HUES64 (cell line): ENCODE measurements around the gene PRKCB. TPM values are rescaled to one million over a fixed set of nuclear protein-coding genes. Genes with fewer than 3 reads are reported as not detected.

ENCODE experiments used
- H3K27ac ChIP-seq: 2 replicates; pipeline ENCODE4 v1.7.0; 2013; ENCODE audit warnings: low read depth, low read length, inconsistent platforms
- H3K27me3 ChIP-seq: 2 replicates; pipeline ENCODE4 v1.6.1; 2013; ENCODE audit warnings: mild to moderate bottlenecking, low read length; ENCODE audit not compliant: insufficient read depth
- H3K36me3 ChIP-seq: 2 replicates; pipeline ENCODE4 v1.6.1; 2013; ENCODE audit warnings: mild to moderate bottlenecking, low read length; ENCODE audit not compliant: insufficient read depth
- H3K4me1 ChIP-seq: 2 replicates; pipeline ENCODE4 v1.6.1; 2013; ENCODE audit warnings: mild to moderate bottlenecking, low read length, moderate library complexity; ENCODE audit not compliant: insufficient read depth
- H3K4me3 ChIP-seq: 2 replicates; pipeline ENCODE4 v1.5.1; 2013; ENCODE audit warnings: mild to moderate bottlenecking, low read length, moderate library complexity
- H3K9ac ChIP-seq: 2 replicates; pipeline ENCODE4 v1.6.1; 2013; ENCODE audit warnings: mild to moderate bottlenecking, low read depth, low read length
- H3K9me3 ChIP-seq: 2 replicates; pipeline ENCODE4 v1.6.1; 2013; ENCODE audit warnings: low read depth, low read length; ENCODE audit not compliant: insufficient read depth
- WGBS: fragments of 150-250, 120-280 bp; methylation state at CpG from one replicate; pipeline ENCODE4 v1.1.7; 2013; ENCODE audit warnings: missing lambda C conversion rate; 5-methylcytosine and 5-hydroxymethylcytosine counted together
- polyA plus RNA-seq, 2 experiments: library from polyadenylated mRNA; stranded (reverse); fragments of 50-300 nt; gene quantifications; one replicate each; pipeline ENCODE4 v1.2.3, GENCODE V29; 2013

The PRKCB gene
- 5.1 TPM for polyA plus RNA-seq (2013, experiment 1 of 2)
- 6.2 TPM for polyA plus RNA-seq (2013, experiment 2 of 2)

- Histone ChIP-seq H3K36me3 (no peaks in the 10 kb centered on the region), H3K9me3 (no peaks in the 10 kb centered on the region), H3K27me3 (peaks cover 63% of the 10 kb centered on the region), H3K4me3 (peak within 1 kb of the TSS; percentile 68), H3K4me1 (peaks cover 8% of the 10 kb centered on the region; the same call in 1 of the 2 replicates), H3K9ac (no peak within 1 kb of the TSS), H3K27ac (no peak within 1 kb of the TSS)
- under 1% methylated on average over 54 of the region's 63 CpGs for WGBS
These were observed at the start of gene PRKCB for GRCh38 chr16:23835390-23836077. TSS of gene PRKCB (plus strand) at chr16:23835983.

- H3K9ac ChIP-seq, result peak overlapping the region; percentile 30; the same call in 1 of the 2 replicates
- 0 out of 2 replicates have a peak, but pooled peaks cover 4% of the 10 kb centered on the region for H3K9me3 ChIP-seq
- peak overlapping the region; percentile 79 for H3K27ac ChIP-seq
- H3K4me1 ChIP-seq, result peaks cover 15% of the 10 kb centered on the region
- no peaks in the 10 kb centered on the region for H3K36me3 ChIP-seq
- 10% methylated on average over 6 of the region's 6 CpGs for WGBS
- H3K4me3 ChIP-seq, result no peak overlapping the region
- H3K27me3 ChIP-seq, result peaks cover 13% of the 10 kb centered on the region; the same call in 1 of the 2 replicates
These were observed 48.7 kb upstream of the PRKCB start for GRCh38 chr16:23786964-23787561.

GRCh38 chr16:23788685-23789084, 47.1 kb upstream of the PRKCB start:
- Histone ChIP-seq H3K4me1 (peaks cover 15% of the 10 kb centered on the region), H3K36me3 (no peaks in the 10 kb centered on the region), H3K27me3 (peaks cover 13% of the 10 kb centered on the region; the same call in 1 of the 2 replicates), H3K4me3 (no peak overlapping the region), H3K27ac (no peak overlapping the region), H3K9ac (no peak overlapping the region), H3K9me3 (0 out of 2 replicates have a peak, but pooled peaks cover 4% of the 10 kb centered on the region)
- WGBS, result 87% methylated on average over 3 of the region's 3 CpGs

GRCh38 chr16:23795378-23795777, 40.4 kb upstream of the PRKCB start:
- H3K36me3 ChIP-seq, result no peaks in the 10 kb centered on the region
- no peaks in the 10 kb centered on the region for H3K27me3 ChIP-seq
- H3K9me3 ChIP-seq, result no peaks in the 10 kb centered on the region
- H3K4me1 ChIP-seq, result no peaks in the 10 kb centered on the region; the same call in 1 of the 2 replicates
- 90% methylated on average over 6 of the region's 6 CpGs for WGBS
- no peak overlapping the region for H3K9ac ChIP-seq
- no peak overlapping the region for H3K27ac ChIP-seq
- no peak overlapping the region for H3K4me3 ChIP-seq

GRCh38 chr16:23796941-23797340, 38.8 kb upstream of the PRKCB start:
- Histone ChIP-seq H3K9ac (no peak overlapping the region), H3K4me3 (no peak overlapping the region), H3K4me1 (no peaks in the 10 kb centered on the region; the same call in 1 of the 2 replicates), H3K36me3 (no peaks in the 10 kb centered on the region), H3K9me3 (no peaks in the 10 kb centered on the region), H3K27ac (no peak overlapping the region), H3K27me3 (no peaks in the 10 kb centered on the region)
- 85% methylated on average over 2 of the region's 2 CpGs for WGBS

- no peak overlapping the region for H3K27ac ChIP-seq
- no peaks in the 10 kb centered on the region for H3K27me3 ChIP-seq
- no peaks in the 10 kb centered on the region for H3K36me3 ChIP-seq
- 35% methylated on average over 4 of the region's 5 CpGs for WGBS
- H3K4me3 ChIP-seq, result no peak overlapping the region
- no peaks in the 10 kb centered on the region for H3K9me3 ChIP-seq
- H3K4me1 ChIP-seq, result no peaks in the 10 kb centered on the region; the same call in 1 of the 2 replicates
- no peak overlapping the region for H3K9ac ChIP-seq
These were observed 34.4 kb upstream of the PRKCB start for GRCh38 chr16:23801378-23801777.

GRCh38 chr16:23802776-23803175, 33.0 kb upstream of the PRKCB start:
- WGBS, result 86% methylated on average over 2 of the region's 2 CpGs
- Histone ChIP-seq H3K9me3 (no peaks in the 10 kb centered on the region), H3K9ac (no peak overlapping the region), H3K4me3 (no peak overlapping the region), H3K4me1 (no peaks in the 10 kb centered on the region), H3K27me3 (no peaks in the 10 kb centered on the region), H3K36me3 (no peaks in the 10 kb centered on the region), H3K27ac (no peak overlapping the region)

GRCh38 chr16:23803591-23804123, 32.1 kb upstream of the PRKCB start:
- H3K36me3 ChIP-seq, result no peaks in the 10 kb centered on the region
- 35% methylated on average over 9 of the region's 9 CpGs for WGBS
- no peaks in the 10 kb centered on the region for H3K9me3 ChIP-seq
- H3K27ac ChIP-seq, result no peak overlapping the region
- H3K27me3 ChIP-seq, result no peaks in the 10 kb centered on the region
- no peaks in the 10 kb centered on the region for H3K4me1 ChIP-seq
- H3K9ac ChIP-seq, result no peak overlapping the region
- H3K4me3 ChIP-seq, result no peak overlapping the region

GRCh38 chr16:23807028-23807427, 28.8 kb upstream of the PRKCB start:
- no peak overlapping the region for H3K27ac ChIP-seq
- H3K9me3 ChIP-seq, result no peaks in the 10 kb centered on the region
- no peak overlapping the region for H3K4me3 ChIP-seq
- 76% methylated on average over 1 of the region's 1 CpG for WGBS
- H3K9ac ChIP-seq, result no peak overlapping the region
- no peaks in the 10 kb centered on the region for H3K36me3 ChIP-seq
- no peaks in the 10 kb centered on the region for H3K4me1 ChIP-seq
- no peaks in the 10 kb centered on the region for H3K27me3 ChIP-seq

GRCh38 chr16:23821467-23821866, 14.3 kb upstream of the PRKCB start:
- no peak overlapping the region for H3K4me3 ChIP-seq
- no peaks in the 10 kb centered on the region for H3K36me3 ChIP-seq
- no peaks in the 10 kb centered on the region for H3K27me3 ChIP-seq
- H3K27ac ChIP-seq, result no peak overlapping the region
- 95% methylated on average over 3 of the region's 4 CpGs for WGBS
- H3K9ac ChIP-seq, result no peak overlapping the region
- peaks cover 2% of the 10 kb centered on the region; the same call in 1 of the 2 replicates for H3K4me1 ChIP-seq
- H3K9me3 ChIP-seq, result no peaks in the 10 kb centered on the region
